Spleen (tissue), 13 donors: ENCODE measurements around the gene NLRP14. TPM values are rescaled to one million over a fixed set of nuclear protein-coding genes. Genes with fewer than 3 reads are reported as not detected.
A peak's percentile ranks its signal among the peaks of the same experiment; 100 is the strongest.

Experiments used
- DNase-seq: peaks from one replicate; pipeline ENCODE4 v3.0.0-alpha.2; 2020
- H3K27ac ChIP-seq, 8 donors: fragments of 200-600 bp; sonication (generic) in 7 of 8; 1 replicate in 4 of 8; 2 replicates in 4 of 8; pipeline versions ENCODE4 v1.5.0 to v1.8.0; 2016 to 2021; ENCODE audit warnings: inconsistent platforms in 4 of 8, mild to moderate bottlenecking in 4 of 8, moderate library complexity in 1 of 8
- H3K27me3 ChIP-seq, 7 donors: fragments of 200-600 bp; sonication (generic) in 6 of 7; replicated peaks in 1 of 7; 1 replicate in 4 of 7; 2 replicates in 3 of 7; pipeline versions ENCODE4 v1.5.0 to v1.8.0; 2016 to 2021; ENCODE audit warnings: inconsistent platforms in 3 of 7, mild to moderate bottlenecking in 1 of 7
- H3K36me3 ChIP-seq, 6 donors: fragments of 200-600 bp; sonication (generic) in 5 of 6; 1 replicate in 4 of 6; 2 replicates in 2 of 6; pipeline versions ENCODE4 v1.5.0 to v1.8.0; 2016 to 2021; ENCODE audit warnings: inconsistent platforms in 2 of 6
- H3K4me1 ChIP-seq, 6 donors: fragments of 200-600 bp; sonication (generic) in 5 of 6; 1 replicate in 3 of 6; 2 replicates in 3 of 6; pipeline versions ENCODE4 v1.5.0 to v1.8.0; 2016 to 2021; ENCODE audit warnings: inconsistent platforms in 3 of 6
- H3K4me3 ChIP-seq, 8 donors: fragments of 200-600 bp; sonication (generic) in 7 of 8; 1 replicate in 4 of 8; 2 replicates in 4 of 8; pipeline versions ENCODE4 v1.5.0 to v1.8.0; 2016 to 2021; ENCODE audit warnings: inconsistent platforms in 4 of 8, mild to moderate bottlenecking in 4 of 8, moderate library complexity in 2 of 8
- H3K9me3 ChIP-seq, 8 donors: fragments of 200-600 bp; sonication (generic) in 7 of 8; 1 replicate in 4 of 8; 2 replicates in 4 of 8; pipeline versions ENCODE4 v1.5.0 to v1.8.0; 2016 to 2021; ENCODE audit warnings: inconsistent platforms in 4 of 8
- CTCF ChIP-seq, 11 experiments: fragments of 200-600 bp in 7 of 11; fragments of 450-650 bp in 4 of 11; sonication (generic) in 4 of 11; IDR thresholded peaks in 8 of 11; conservative IDR thresholded peaks in 3 of 11; 1 replicate in 7 of 11; 2 replicates in 4 of 11; pipeline versions ENCODE4 v1.4.0 to v1.8.0; 2016 to 2021; ENCODE audit warnings: antibody characterized with exemption in 11 of 11, inconsistent platforms in 4 of 11, mild to moderate bottlenecking in 1 of 11
- POLR2A ChIP-seq, 3 donors: fragments of 450-650 bp; IDR thresholded peaks; one replicate each; pipeline ENCODE4 v1.5.1; 2017; ENCODE audit warnings: antibody characterized with exemption in 3 of 3, mild to moderate bottlenecking in 1 of 3
- POLR2AphosphoS5 ChIP-seq, 3 donors: sonication (generic); formaldehyde crosslinking; IDR thresholded peaks; one replicate each; pipeline ENCODE4 v1.5.1; 2017; ENCODE audit warnings: antibody characterized with exemption in 3 of 3
- WGBS, 5 donors: extraction: QIAGEN DNeasy Blood & Tissue Kit in 3 of 5; methylation state at CpG; one replicate each; pipeline versions ENCODE4 v1.1.5 to v1.1.7; 2013 to 2018; 5-methylcytosine and 5-hydroxymethylcytosine counted together
- intact Hi-C: fragments of 100-400 bp; cut with DNase I; formaldehyde crosslinking; loops from one replicate; pipeline ENCODE4 v1.15.0; 2023; ENCODE audit warnings: low total_unique reads
- long read RNA-seq, 2 donors: transcript quantifications; one replicate each; lab custom pipeline, GENCODE V29; 2026
- polyA plus RNA-seq, 3 donors: library from polyadenylated mRNA; stranded (reverse); fragments of 200-250 nt; gene quantifications; one replicate each; pipeline ENCODE4 v1.2.1, GENCODE V29; 2013
- total RNA-seq, 7 donors: library from RNA; depleted of rRNA in 3 of 7; stranded (reverse); fragments of >200 nt in 3 of 7; fragmentation: NEBNext Ultra II Directional in 4 of 7; extraction: Animal tissue kit (Norgen Biotek cat#: 25700) in 4 of 7; gene quantifications; one replicate each; pipeline versions ENCODE4 v1.1.0 to v1.2.1, GENCODE V29; 2016 to 2021
- donor health status: healthy with polysubstance abuse.
- donor health status: DM: no; HTN: no; CAD: no; lungs with moderate emphysema.
- donor health status: DM: no; HTN: no; CAD: no.
- donor health status: Bipolar disorder and iron deficiency.
- donor health status: healthy.
- donor health status: DM: no; HTN: no; CAD: no.
- donor health status: DM: yes; HTN: yes; CAD: no.

The NLRP14 gene
- total RNA-seq (1 to 10 TPM in 2 of 7 donors, under 1 TPM in 5; 0.17 to 1.5 (median 0.28) TPM), polyA plus RNA-seq (under 1 TPM in 1 of 3 donors, not detected in 2; 0.02 TPM)
- long read RNA-seq, donor 1, result 0 reads
- long read RNA-seq, donor 2, result 0 reads

GRCh38 chr11:7020183-7020917 lies at the start of gene NLRP14, which contains the start of gene ZNF214:
NLRP14 (plus strand) TSS chr11:7020479; CDS start chr11:7038587, 18,108 bp downstream.
ZNF214 (minus strand) TSS chr11:7020346; CDS start chr11:7002835, 17,511 bp downstream.
- WGBS, 5 donors, result 5 to 8% (median 5%) methylated on average over 47 of the region's 47 CpGs
- H3K4me1 ChIP-seq, result peaks cover 0 to 14% (median 13%) of the 10 kb centered on the region in 6 donors
- intact Hi-C loops, result no loop called here
- H3K4me3 ChIP-seq, result peak within 1 kb of the TSS; percentile 24 to 69 (median 36)
- DNase-seq, result no peak
- peak within 1 kb of the TSS in 4 of 8 donors; percentile 14 to 53 (median 34) for H3K27ac ChIP-seq
- TF ChIP-seq POLR2AphosphoS5 (IDR thresholded peaks at IDR 0.05) (peak in 2 of 3 donors; percentile 30 to 42), CTCF (IDR thresholded peaks at IDR 0.05 in 8 of 11, conservative IDR thresholded peaks at IDR 0.05 in 3 of 11) (no peak)
- no peaks in the 10 kb centered on the region for H3K9me3 ChIP-seq
- H3K27me3 ChIP-seq, result peaks cover 0 to 50% (median 13%) of the 10 kb centered on the region in 7 donors
- no peaks in the 10 kb centered on the region for H3K36me3 ChIP-seq

- WGBS, 5 donors, result 67 to 80% (median 75%) methylated on average over 2 of the region's 2 CpGs
- intact Hi-C loops, result no loop called here
- H3K4me3 ChIP-seq, result no peak overlapping the region
- H3K9me3 ChIP-seq, result no peaks in the 10 kb centered on the region
- no peaks in the 10 kb centered on the region for H3K27me3 ChIP-seq
- no peak overlapping the region for H3K27ac ChIP-seq
- DNase-seq, result no peak
- no peaks in the 10 kb centered on the region for H3K4me1 ChIP-seq
- no peaks in the 10 kb centered on the region for H3K36me3 ChIP-seq
- TF ChIP-seq CTCF (IDR thresholded peaks at IDR 0.05 in 8 of 11, conservative IDR thresholded peaks at IDR 0.05 in 3 of 11), result no peak
- no peak for TF ChIP-seq POLR2AphosphoS5 (IDR thresholded peaks at IDR 0.05)
- TF ChIP-seq POLR2A (IDR thresholded peaks at IDR 0.05), result no peak
These were observed 40.9 kb upstream of the NLRP14 start for GRCh38 chr11:6979365-6979764.

GRCh38 chr11:6986487-6986886 lies 33.8 kb upstream of the NLRP14 start:
- 53 to 76% (median 70%) methylated on average over 1 of the region's 1 CpG for WGBS, 5 donors
- intact Hi-C loops, result no loop called here
- no peaks in the 10 kb centered on the region for H3K27me3 ChIP-seq
- H3K4me3 ChIP-seq, result no peak overlapping the region
- H3K4me1 ChIP-seq, result no peaks in the 10 kb centered on the region
- no peak for DNase-seq
- TF ChIP-seq CTCF (IDR thresholded peaks at IDR 0.05 in 8 of 11, conservative IDR thresholded peaks at IDR 0.05 in 3 of 11) (no peak), POLR2A (IDR thresholded peaks at IDR 0.05) (no peak), POLR2AphosphoS5 (IDR thresholded peaks at IDR 0.05) (no peak)
- no peak overlapping the region for H3K27ac ChIP-seq
- H3K36me3 ChIP-seq, result no peaks in the 10 kb centered on the region
- no peaks in the 10 kb centered on the region for H3K9me3 ChIP-seq

GRCh38 chr11:6988506-6988905 lies 31.8 kb upstream of the NLRP14 start:
- H3K27ac ChIP-seq, result no peak overlapping the region
- intact Hi-C loops, result no loop called here
- H3K4me3 ChIP-seq, result no peak overlapping the region
- H3K4me1 ChIP-seq, result no peaks in the 10 kb centered on the region
- H3K36me3 ChIP-seq, result no peaks in the 10 kb centered on the region
- H3K9me3 ChIP-seq, result no peaks in the 10 kb centered on the region
- TF ChIP-seq POLR2A (IDR thresholded peaks at IDR 0.05) (no peak), POLR2AphosphoS5 (IDR thresholded peaks at IDR 0.05) (no peak), CTCF (IDR thresholded peaks at IDR 0.05 in 8 of 11, conservative IDR thresholded peaks at IDR 0.05 in 3 of 11) (no peak)
- no peak for DNase-seq
- H3K27me3 ChIP-seq, result no peaks in the 10 kb centered on the region
